ENCODE measurements around the gene KDM4B. TPM values are rescaled to one million over a fixed set of nuclear protein-coding genes. Genes with fewer than 3 reads are reported as not detected.

Gene KDM4B
- total RNA-seq, 1 experiment from 2014 or later, result 35.9 TPM

- Histone ChIP-seq H3K9me2 (ENCODE audit: insufficient read depth) (no peaks in the 10 kb centered on the region), H2AFZ (ENCODE audit: low read depth, low read length, poor library complexity, severe bottlenecking) (no peak overlapping the region), H3K4me3 (replicated peaks in 1 of 2; ENCODE audit: low read depth in 1 of 2, low read length in 2 of 2) (no peak overlapping the region), H3K4me2 (ENCODE audit: low read length) (no peak overlapping the region), H3K79me2 (ENCODE audit: insufficient read depth, low read length) (no peaks in the 10 kb centered on the region), H3K27ac (ENCODE audit: low read depth, low read length) (no peak overlapping the region), H3K4me1 (ENCODE audit: control insufficient read depth in 1 of 2, insufficient read depth in 2 of 2, low read length in 2 of 2) (peaks cover 0 to 16% of the 10 kb centered on the region in 2 experiments; a peak in 3 of 4 replicates), H3K9me3 (ENCODE audit: control insufficient read depth in 1 of 2, insufficient read depth in 1 of 2, low read depth in 1 of 2, low read length in 2 of 2) (no peaks in the 10 kb centered on the region), H3K9ac (ENCODE audit: low read length) (no peak overlapping the region), H3K27me3 (ENCODE audit: insufficient read depth, low read length) (no peaks in the 10 kb centered on the region), H3K36me3 (ENCODE audit: control insufficient read depth in 1 of 2, insufficient read depth in 2 of 2, low read length in 2 of 2) (peaks cover 3 to 6% of the 10 kb centered on the region in 2 experiments; a peak in 3 of 4 replicates), H4K20me1 (ENCODE audit: insufficient read depth) (no peaks in the 10 kb centered on the region)
- CTCF ChIA-PET, result interaction anchor here (1.3 to 1.6 kb wide), 2 partner anchors 36 to 124 kb away, joined by 3 to 4 read pairs; no protein-coding TSS in a partner anchor
- intact Hi-C loops (cut with micrococcal nuclease), result loop anchor here (10.0 kb wide), 1 partner anchor 123 kb away; no protein-coding TSS in a partner anchor
- no peak for TF ChIP-seq FOSL1 (IDR thresholded peaks at IDR 0.05; ENCODE audit: low read depth)
- TF ChIP-seq CTCF (IDR thresholded peaks at IDR 0.05 in 2 of 3, conservative IDR thresholded peaks at IDR 0.05 in 1 of 3; ENCODE audit: borderline replicate concordance in 1 of 3, insufficient read depth in 1 of 3, low read depth in 2 of 3, low read length in 2 of 3), result no peak
- no peak for TF ChIP-seq ZBTB33 (IDR thresholded peaks at IDR 0.05; ENCODE audit: extremely low read depth, insufficient replicate concordance, low read length)
- no peak for TF ChIP-seq RAD21 (IDR thresholded peaks at IDR 0.05; ENCODE audit: low read depth)
- no peak for TF ChIP-seq SP1 (IDR thresholded peaks at IDR 0.05; ENCODE audit: low read depth)
- TF ChIP-seq POLR2A (IDR thresholded peaks at IDR 0.05; ENCODE audit: borderline replicate concordance, extremely low read depth, insufficient read depth, insufficient read length), result no peak
- no peak for TF ChIP-seq CEBPB (IDR thresholded peaks at IDR 0.05; ENCODE audit: low read depth)
- TF ChIP-seq ATF3 (IDR thresholded peaks at IDR 0.05), result no peak
- TF ChIP-seq TCF7L2 (IDR thresholded peaks at IDR 0.05; ENCODE audit: borderline replicate concordance, extremely low read depth, insufficient read depth, insufficient read length), result no peak
- no peak for TF ChIP-seq JUND (IDR thresholded peaks at IDR 0.05)
- ATAC-seq (no peak), DNase-seq (ENCODE audit: low read depth, low spot score) (no peak)
- BruUV-seq (replicated peaks), result no TSS peak
- RAD21 ChIA-PET (ENCODE audit: low non-redundant PET in 1 of 2, low total read pairs in 2 of 2, uncharacterized antibody in 2 of 2, unreplicated experiment in 2 of 2), result no interaction called here
- POLR2A ChIA-PET, result no interaction called here
These were observed 69.0 kb downstream of the KDM4B start for GRCh38 chr19:5037936-5038335.

All from HCT116 (cell line).